HCT116 (cell line): ENCODE measurements around the gene TDRD9. TPM values are rescaled to one million over a fixed set of nuclear protein-coding genes. Genes with fewer than 3 reads are reported as not detected.

ENCODE experiments used
- ATAC-seq: fragments of 200-7000 bp; cut with Tn5 transposase; 2 replicates; pipeline ENCODE4 v1.9.1; 2020; ENCODE audit warnings: mild to moderate bottlenecking, moderate library complexity
- BruUV-seq: library from RNA; stranded (reverse); fragments of 400-500 nt; replicated peaks from 2 replicates; lab custom pipeline; 2021; lab: Mats Ljungman, UMichigan
- CTCF ChIA-PET: fragments of 300-600 bp; sonication (Branson Sonifier 250); formaldehyde crosslinking; loops from one replicate; lab custom pipeline; 2021; ENCODE audit warnings: antibody characterized with exemption; lab: Charles Lee
- POLR2A ChIA-PET: fragments of 300-600, 350-600 bp; sonication (Branson Sonifier 250); formaldehyde crosslinking; loops from one replicate; lab custom pipeline; 2021; ENCODE audit warnings: antibody characterized with exemption; lab: Charles Lee
- RAD21 ChIA-PET, 2 experiments: fragments of 300-600 bp; sonication (Branson Sonifier 250); formaldehyde crosslinking; loops; one replicate each; lab custom pipeline; 2023; ENCODE audit warnings: low total read pairs in 2 of 2; ENCODE audit not compliant: uncharacterized antibody in 2 of 2, unreplicated experiment in 2 of 2, low non-redundant PET in 1 of 2; lab: Charles Lee
- DNase-seq: peaks from one replicate; pipeline ENCODE4 v3.0.0-alpha.2; 2010; ENCODE audit warnings: low read depth, low spot score
- H2AFZ ChIP-seq: fragments of 200-600 bp; shearing (Covaris generic), sonication (generic); 2 replicates; pipeline ENCODE4 v1.6.1; 2017; ENCODE audit warnings: low read depth, mixed run types, mixed read lengths, antibody characterized with exemption, low read length; ENCODE audit not compliant: poor library complexity, severe bottlenecking
- H3K27ac ChIP-seq: 2 replicates; pipeline ENCODE4 v1.5.1; 2012; ENCODE audit warnings: low read depth, low read length
- H3K27me3 ChIP-seq: fragments of 200-600 bp; sonication (generic); 2 replicates; pipeline ENCODE4 v1.6.1; 2016; ENCODE audit warnings: mixed run types, low read length, mixed read lengths; ENCODE audit not compliant: insufficient read depth
- H3K36me3 ChIP-seq, 2 experiments: fragments of 200-500 bp in 1 of 2; fragments of 200-600 bp in 1 of 2; sonication (Bioruptor generic) in 1 of 2; sonication (generic) in 1 of 2; 2 replicates each; pipeline versions ENCODE4 v1.5.1 to v1.6.1; 2014 to 2016; ENCODE audit warnings: low read length in 2 of 2, inconsistent platforms in 1 of 2, mixed read lengths in 1 of 2, mixed run types in 1 of 2; ENCODE audit not compliant: insufficient read depth in 2 of 2, control insufficient read depth in 1 of 2
- H3K4me1 ChIP-seq, 2 experiments: fragments of 200-600 bp in 1 of 2; sonication (generic) in 1 of 2; 2 replicates each; pipeline versions ENCODE4 v1.5.1 to v1.6.1; 2012 to 2017; ENCODE audit warnings: low read length in 2 of 2, inconsistent platforms in 1 of 2, mild to moderate bottlenecking in 1 of 2, mixed read lengths in 1 of 2, mixed run types in 1 of 2, moderate library complexity in 1 of 2; ENCODE audit not compliant: insufficient read depth in 2 of 2, control insufficient read depth in 1 of 2
- H3K4me2 ChIP-seq: fragments of 200-600 bp; sonication (generic); 2 replicates; pipeline ENCODE4 v1.6.1; 2017; ENCODE audit warnings: mixed run types, low read length, mixed read lengths
- H3K4me3 ChIP-seq, 2 experiments: fragments of 200-600 bp in 1 of 2; sonication (generic) in 1 of 2; replicated peaks in 1 of 2; 2 replicates each; pipeline ENCODE4 v1.5.1; 2011 to 2016; ENCODE audit warnings: low read length in 2 of 2, control low read depth in 1 of 2, low read depth in 1 of 2, mild to moderate bottlenecking in 1 of 2, mixed read lengths in 1 of 2, mixed run types in 1 of 2
- H3K79me2 ChIP-seq: fragments of 200-600 bp; sonication (generic); 2 replicates; pipeline ENCODE4 v1.6.1; 2017; ENCODE audit warnings: mild to moderate bottlenecking, mixed run types, low read length, moderate library complexity, mixed read lengths; ENCODE audit not compliant: insufficient read depth
- H3K9ac ChIP-seq: fragments of 200-600 bp; sonication (generic); 2 replicates; pipeline ENCODE4 v1.6.1; 2016; ENCODE audit warnings: low read length, mixed read lengths
- H3K9me2 ChIP-seq: fragments of 200-600 bp; sonication (generic), shearing (Covaris generic); 2 replicates; pipeline ENCODE4 v1.6.1; 2017; ENCODE audit warnings: mixed run types, mild to moderate bottlenecking, moderate library complexity; ENCODE audit not compliant: insufficient read depth
- H3K9me3 ChIP-seq, 2 experiments: fragments of 200-500 bp in 1 of 2; fragments of 200-600 bp in 1 of 2; sonication (Bioruptor generic) in 1 of 2; sonication (generic) in 1 of 2; 2 replicates each; pipeline ENCODE4 v1.6.1; 2014 to 2017; ENCODE audit warnings: low read length in 2 of 2, mixed read lengths in 2 of 2, inconsistent platforms in 1 of 2, low read depth in 1 of 2, mild to moderate bottlenecking in 1 of 2, mixed run types in 1 of 2, moderate library complexity in 1 of 2; ENCODE audit not compliant: control insufficient read depth in 1 of 2, insufficient read depth in 1 of 2
- H4K20me1 ChIP-seq: fragments of 200-600 bp; sonication (generic), shearing (Covaris generic); 2 replicates; pipeline ENCODE4 v1.6.1; 2017; ENCODE audit warnings: mixed run types, mild to moderate bottlenecking, moderate library complexity; ENCODE audit not compliant: insufficient read depth
- FOSL1 ChIP-seq: IDR thresholded peaks from 2 replicates; pipeline ENCODE4 v1.6.1; 2012; ENCODE audit warnings: low read depth
- MAX ChIP-seq: IDR thresholded peaks from 2 replicates; pipeline ENCODE4 v1.6.1; 2012
- POLR2A ChIP-seq: IDR thresholded peaks from 2 replicates; pipeline ENCODE4 v1.7.0; 2011; ENCODE audit warnings: borderline replicate concordance; ENCODE audit not compliant: insufficient read depth, insufficient read length; ENCODE audit errors: extremely low read depth
- POLR2AphosphoS5 ChIP-seq: IDR thresholded peaks from 2 replicates; pipeline ENCODE4 v1.6.1; 2011; ENCODE audit warnings: mild to moderate bottlenecking, low read depth, low read length, moderate library complexity
- RAD21 ChIP-seq: IDR thresholded peaks from 2 replicates; pipeline ENCODE4 v1.6.1; 2012; ENCODE audit warnings: low read depth, mild to moderate bottlenecking
- REST ChIP-seq: IDR thresholded peaks from 2 replicates; pipeline ENCODE4 v1.6.1; 2012; ENCODE audit warnings: low read depth
- ZFX ChIP-seq: fragments of 450-650 bp; IDR thresholded peaks from 2 replicates; pipeline ENCODE4 v1.6.1; 2017
- intact Hi-C: fragments of 100-400 bp; cut with micrococcal nuclease; formaldehyde crosslinking; loops from 2 replicates; pipeline ENCODE4 v1.10.0; 2022
- total RNA-seq: library from RNA; stranded (reverse); gene quantifications from one replicate; pipeline ENCODE4 v1.2.1, GENCODE V29; 2021; ENCODE audit not compliant: unreplicated experiment
- TF ChIP-seq, protein P1 (sequence below), 3 experiments: fragments of 200-600 bp in 1 of 3; sonication (generic) in 1 of 3; IDR thresholded peaks in 2 of 3; conservative IDR thresholded peaks in 1 of 3; 2 replicates each; pipeline ENCODE4 v1.5.1; 2012 to 2017; ENCODE audit warnings: low read depth in 2 of 3, low read length in 2 of 3, antibody characterized with exemption in 1 of 3, borderline replicate concordance in 1 of 3, control low read depth in 1 of 3, mild to moderate bottlenecking in 1 of 3, mixed read lengths in 1 of 3, mixed run types in 1 of 3, moderate library complexity in 1 of 3; ENCODE audit not compliant: insufficient read depth in 1 of 3

The TDRD9 gene
- total RNA-seq, 1 experiment from 2014 or later, result not detected

GRCh38 chr14:103999795-104000440, 71.7 kb downstream of the TDRD9 start (continued):
- no peak for TF ChIP-seq POLR2AphosphoS5
- no peak for TF ChIP-seq POLR2A
- no peak for TF ChIP-seq ZFX
- no peak for TF ChIP-seq FOSL1
- no peak for TF ChIP-seq REST

DNA sequence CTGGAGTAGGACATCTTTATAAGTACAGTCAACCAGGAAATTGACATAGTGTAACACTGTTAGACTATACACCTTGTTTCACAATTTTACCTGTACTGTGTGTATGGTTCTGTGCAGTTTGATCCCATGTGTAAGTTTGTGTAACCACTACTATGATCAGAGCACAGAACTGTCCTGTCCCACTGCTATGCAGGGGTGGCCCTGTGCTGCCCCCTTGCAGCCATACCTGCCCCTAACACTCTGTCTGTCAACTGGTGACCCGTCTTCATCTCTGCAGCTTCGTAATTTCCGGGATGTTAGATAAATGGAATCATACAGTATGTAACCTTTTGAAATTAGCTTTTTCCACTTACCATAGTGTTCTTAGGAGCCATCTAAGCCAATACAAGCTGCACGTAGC, 72.7 kb downstream of the TDRD9 start:
- POLR2A ChIA-PET, result no interaction called here
- Histone ChIP-seq H3K9me2 (no peaks in the 10 kb centered on the region), H4K20me1 (no peaks in the 10 kb centered on the region), H3K36me3 (no peaks in the 10 kb centered on the region), H3K4me1 (no peaks in the 10 kb centered on the region), H3K9ac (no peak overlapping the region), H3K4me3 (no peak overlapping the region), H3K9me3 (no peaks in the 10 kb centered on the region), H3K27ac (no peak overlapping the region), H3K79me2 (no peaks in the 10 kb centered on the region), H2AFZ (peak overlapping the region; percentile 46), H3K27me3 (no peaks in the 10 kb centered on the region), H3K4me2 (no peak overlapping the region)
- TF ChIP-seq RAD21 (peak; percentile 65), MAX (no peak)
- TF ChIP-seq, protein P1, sequence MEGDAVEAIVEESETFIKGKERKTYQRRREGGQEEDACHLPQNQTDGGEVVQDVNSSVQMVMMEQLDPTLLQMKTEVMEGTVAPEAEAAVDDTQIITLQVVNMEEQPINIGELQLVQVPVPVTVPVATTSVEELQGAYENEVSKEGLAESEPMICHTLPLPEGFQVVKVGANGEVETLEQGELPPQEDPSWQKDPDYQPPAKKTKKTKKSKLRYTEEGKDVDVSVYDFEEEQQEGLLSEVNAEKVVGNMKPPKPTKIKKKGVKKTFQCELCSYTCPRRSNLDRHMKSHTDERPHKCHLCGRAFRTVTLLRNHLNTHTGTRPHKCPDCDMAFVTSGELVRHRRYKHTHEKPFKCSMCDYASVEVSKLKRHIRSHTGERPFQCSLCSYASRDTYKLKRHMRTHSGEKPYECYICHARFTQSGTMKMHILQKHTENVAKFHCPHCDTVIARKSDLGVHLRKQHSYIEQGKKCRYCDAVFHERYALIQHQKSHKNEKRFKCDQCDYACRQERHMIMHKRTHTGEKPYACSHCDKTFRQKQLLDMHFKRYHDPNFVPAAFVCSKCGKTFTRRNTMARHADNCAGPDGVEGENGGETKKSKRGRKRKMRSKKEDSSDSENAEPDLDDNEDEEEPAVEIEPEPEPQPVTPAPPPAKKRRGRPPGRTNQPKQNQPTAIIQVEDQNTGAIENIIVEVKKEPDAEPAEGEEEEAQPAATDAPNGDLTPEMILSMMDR (IDR thresholded peaks at IDR 0.05 in 2 of 3, conservative IDR thresholded peaks at IDR 0.05 in 1 of 3; ENCODE audit: borderline replicate concordance in 1 of 3, insufficient read depth in 1 of 3, low read depth in 2 of 3, low read length in 2 of 3), result peak; percentile 33 to 64 (median 61); a peak in 5 of 6 replicates
- BruUV-seq, result no TSS peak
- peak; percentile 12 for DNase-seq
- CTCF ChIA-PET, result interaction anchor here (0.8 to 1.2 kb wide), 2 partner anchors 192 to 195 kb away, joined by 3 to 5 read pairs; no protein-coding TSS in a partner anchor
- peak; percentile 96 for ATAC-seq
- intact Hi-C loops, result no loop called here
- RAD21 ChIA-PET, result interaction anchor here in 1 of 2 experiments (0.6 kb wide), 1 partner anchor 9 kb away, joined by 3 read pairs; no protein-coding TSS in a partner anchor
